SJSA1 (cell line): Measurements from ENCODE around the gene ZNF211. TPM values are rescaled to one million over a fixed set of nuclear protein-coding genes. Genes with fewer than 3 reads are reported as not detected.

ENCODE experiments used
- DNase-seq, 2 experiments: peaks; one replicate each; pipeline ENCODE4 v3.0.0-alpha.2; 2015 to 2020; ENCODE audit warnings: low spot score in 2 of 2, low read depth in 1 of 2
- H3K27ac ChIP-seq: fragments of 250-450 bp; sonication (Bioruptor Pico); 2 replicates; pipeline ENCODE4 v1.5.1; 2020; ENCODE audit warnings: mild to moderate bottlenecking, moderate library complexity
- H3K27me3 ChIP-seq: fragments of 250-450 bp; sonication (Bioruptor Pico); replicated peaks from 2 replicates; pipeline ENCODE4 v1.5.1; 2020; ENCODE audit warnings: mild to moderate bottlenecking, moderate library complexity
- H3K36me3 ChIP-seq: fragments of 250-450 bp; sonication (Bioruptor Pico); 2 replicates; pipeline ENCODE4 v1.5.1; 2020; ENCODE audit warnings: mild to moderate bottlenecking
- H3K4me1 ChIP-seq: fragments of 250-450 bp; sonication (Bioruptor Pico); replicated peaks from 2 replicates; pipeline ENCODE4 v1.6.1; 2021; ENCODE audit warnings: mild to moderate bottlenecking
- H3K4me3 ChIP-seq: fragments of 250-450 bp; sonication (Bioruptor Pico); 2 replicates; pipeline ENCODE4 v1.5.1; 2020; ENCODE audit warnings: mild to moderate bottlenecking
- H3K9me3 ChIP-seq: fragments of 250-450 bp; sonication (Bioruptor Pico); replicated peaks from 2 replicates; pipeline ENCODE4 v1.5.1; 2020; ENCODE audit warnings: mild to moderate bottlenecking
- total RNA-seq: library from RNA; depleted of rRNA; stranded (reverse); fragments of >200 nt; shearing (Covaris generic); gene quantifications from 2 replicates; pipeline ENCODE4 v1.2.3, GENCODE V29; 2014; rRNA removed

The ZNF211 gene
- 9.7 and 18.5 TPM in 2 replicates for total RNA-seq

- H3K4me3 ChIP-seq, result peak within 1 kb of the TSS; percentile 84
- H3K4me1 ChIP-seq, result 0 out of 2 replicates have a peak, but pooled peaks cover 6% of the 10 kb centered on the region
- peaks cover 51% of the 10 kb centered on the region for H3K36me3 ChIP-seq
- peaks cover 10% of the 10 kb centered on the region for H3K9me3 ChIP-seq
- H3K27me3 ChIP-seq, result no peaks in the 10 kb centered on the region
- H3K27ac ChIP-seq, result no peak within 1 kb of the TSS
- peak; percentile 91 for DNase-seq
Observed at GRCh38 chr19:57632987-57633831, at the start of gene ZNF211. ZNF211 (plus strand) TSS chr19:57633168; CDS start chr19:57633347, 179 bp downstream.

- peaks cover 30% of the 10 kb centered on the region for H3K36me3 ChIP-seq
- H3K4me1 ChIP-seq, result peaks cover 15% of the 10 kb centered on the region
- H3K27ac ChIP-seq, result 0 out of 2 replicates have a peak within 1 kb of the TSS, but pooled peaks have one; percentile 4
- H3K27me3 ChIP-seq, result no peaks in the 10 kb centered on the region
- peak within 1 kb of the TSS; percentile 60 for H3K4me3 ChIP-seq
- peak; percentile 83 to 92 for DNase-seq
- H3K9me3 ChIP-seq, result peaks cover 16% of the 10 kb centered on the region
Observed at GRCh38 chr19:57583521-57584416, 49.2 kb upstream of the ZNF211 start, which contains the start of gene ZIK1. ZIK1 (plus strand) TSS chr19:57584145; CDS start chr19:57584357, 212 bp downstream.

GRCh38 chr19:57587529-57587928 lies 45.4 kb upstream of the ZNF211 start:
- H3K36me3 ChIP-seq, result peaks cover 66% of the 10 kb centered on the region
- no peak overlapping the region for H3K4me3 ChIP-seq
- peaks cover 15% of the 10 kb centered on the region for H3K4me1 ChIP-seq
- no peak overlapping the region for H3K27ac ChIP-seq
- H3K9me3 ChIP-seq, result peaks cover 37% of the 10 kb centered on the region
- DNase-seq, result peak; percentile 45 to 49
- H3K27me3 ChIP-seq, result no peaks in the 10 kb centered on the region

GRCh38 chr19:57599377-57599760 lies 33.6 kb upstream of the ZNF211 start:
- Histone ChIP-seq H3K36me3 (peaks cover 40% of the 10 kb centered on the region), H3K9me3 (peaks cover 5% of the 10 kb centered on the region), H3K27ac (no peak overlapping the region), H3K4me1 (peaks cover 9% of the 10 kb centered on the region; the same call in 1 of the 2 replicates), H3K27me3 (no peaks in the 10 kb centered on the region), H3K4me3 (peak overlapping the region; percentile 68)
- no peak for DNase-seq

DNA sequence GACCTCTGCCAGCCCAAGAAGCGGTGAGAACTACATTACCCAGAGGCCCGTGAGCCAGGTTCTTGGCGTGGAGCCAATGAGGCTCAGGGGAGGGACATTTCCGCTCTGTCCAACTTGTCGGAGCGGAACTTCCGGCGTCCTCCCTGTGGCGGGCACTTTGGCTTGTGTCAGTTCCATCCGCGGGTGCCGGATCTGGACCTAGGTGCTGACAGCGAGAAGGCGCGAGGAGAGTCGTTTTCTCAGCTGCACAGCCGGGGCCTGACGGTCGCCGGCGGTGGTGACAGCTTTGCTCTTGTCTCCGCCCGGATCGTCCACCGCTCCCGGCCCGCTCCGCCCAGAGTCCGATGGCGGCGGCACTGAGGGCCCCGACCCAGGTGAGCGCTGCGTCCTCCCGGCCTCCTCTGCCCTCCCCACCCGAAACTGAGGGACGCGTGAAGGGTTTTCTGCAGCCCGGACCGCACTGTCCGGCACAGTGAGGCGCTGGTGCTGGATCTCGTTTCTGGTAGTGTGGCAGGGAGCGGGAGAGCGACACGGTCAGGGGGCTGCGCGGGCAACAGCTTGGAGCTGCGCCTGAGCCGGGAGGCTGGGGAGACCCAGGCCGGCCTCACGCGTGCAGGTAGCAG lies 33.1 kb upstream of the ZNF211 start, which contains the start of gene ZNF530:
ZNF530 (plus strand) TSS at position 125 of the 623 bp plus-strand sequence. CDS start 4,461 bp downstream, outside the sequence.
- H3K36me3 ChIP-seq, result peaks cover 45% of the 10 kb centered on the region
- H3K27ac ChIP-seq, result no peak within 1 kb of the TSS
- peaks cover 9% of the 10 kb centered on the region; the same call in 1 of the 2 replicates for H3K4me1 ChIP-seq
- peak; percentile 84 to 95 for DNase-seq
- H3K9me3 ChIP-seq, result peaks cover 5% of the 10 kb centered on the region; the same call in 1 of the 2 replicates
- peak within 1 kb of the TSS; percentile 68 for H3K4me3 ChIP-seq
- H3K27me3 ChIP-seq, result no peaks in the 10 kb centered on the region

DNA sequence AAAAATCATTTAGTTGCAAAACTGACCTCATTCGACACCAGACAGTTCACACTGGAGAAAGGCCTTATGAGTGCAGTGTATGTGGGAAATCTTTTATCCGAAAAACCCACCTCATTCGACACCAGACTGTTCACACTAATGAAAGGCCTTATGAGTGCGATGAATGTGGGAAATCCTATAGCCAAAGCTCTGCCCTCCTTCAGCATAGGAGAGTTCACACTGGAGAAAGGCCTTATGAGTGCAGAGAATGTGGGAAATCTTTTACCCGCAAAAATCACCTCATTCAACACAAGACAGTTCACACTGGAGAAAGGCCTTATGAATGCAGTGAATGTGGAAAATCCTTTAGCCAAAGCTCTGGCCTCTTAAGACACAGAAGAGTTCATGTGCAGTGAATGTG lies 26.0 kb upstream of the ZNF211 start:
- Histone ChIP-seq H3K4me3 (no peak overlapping the region), H3K4me1 (no peaks in the 10 kb centered on the region), H3K36me3 (peaks cover 65% of the 10 kb centered on the region), H3K9me3 (peaks cover 4% of the 10 kb centered on the region; the same call in 1 of the 2 replicates), H3K27ac (no peak overlapping the region), H3K27me3 (no peaks in the 10 kb centered on the region)
- DNase-seq, result no peak

DNA sequence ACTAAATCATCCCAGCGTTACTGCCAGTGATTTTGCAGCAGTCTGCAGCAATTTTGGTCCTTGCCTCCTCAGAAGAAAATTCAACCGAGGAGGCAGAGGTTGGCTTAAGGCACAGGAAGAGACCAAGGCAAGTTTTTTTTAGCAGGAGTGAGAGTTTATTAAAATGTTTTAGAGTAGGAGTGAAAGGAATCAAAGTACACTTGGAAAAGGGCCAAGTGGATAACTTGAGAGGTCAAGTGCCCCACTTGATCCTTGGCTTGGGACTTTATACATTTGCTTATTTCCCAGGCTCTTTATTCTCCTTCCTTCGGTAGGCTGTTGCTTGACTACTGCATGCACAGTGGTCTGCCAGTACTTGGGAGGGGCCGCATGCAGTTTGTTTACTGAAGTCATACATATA lies 21.9 kb upstream of the ZNF211 start:
- H3K9me3 ChIP-seq, result peaks cover 23% of the 10 kb centered on the region
- peaks cover 7% of the 10 kb centered on the region for H3K4me1 ChIP-seq
- peaks cover 42% of the 10 kb centered on the region for H3K36me3 ChIP-seq
- no peak for DNase-seq
- no peak overlapping the region for H3K4me3 ChIP-seq
- H3K27me3 ChIP-seq, result no peaks in the 10 kb centered on the region
- H3K27ac ChIP-seq, result no peak overlapping the region

DNA sequence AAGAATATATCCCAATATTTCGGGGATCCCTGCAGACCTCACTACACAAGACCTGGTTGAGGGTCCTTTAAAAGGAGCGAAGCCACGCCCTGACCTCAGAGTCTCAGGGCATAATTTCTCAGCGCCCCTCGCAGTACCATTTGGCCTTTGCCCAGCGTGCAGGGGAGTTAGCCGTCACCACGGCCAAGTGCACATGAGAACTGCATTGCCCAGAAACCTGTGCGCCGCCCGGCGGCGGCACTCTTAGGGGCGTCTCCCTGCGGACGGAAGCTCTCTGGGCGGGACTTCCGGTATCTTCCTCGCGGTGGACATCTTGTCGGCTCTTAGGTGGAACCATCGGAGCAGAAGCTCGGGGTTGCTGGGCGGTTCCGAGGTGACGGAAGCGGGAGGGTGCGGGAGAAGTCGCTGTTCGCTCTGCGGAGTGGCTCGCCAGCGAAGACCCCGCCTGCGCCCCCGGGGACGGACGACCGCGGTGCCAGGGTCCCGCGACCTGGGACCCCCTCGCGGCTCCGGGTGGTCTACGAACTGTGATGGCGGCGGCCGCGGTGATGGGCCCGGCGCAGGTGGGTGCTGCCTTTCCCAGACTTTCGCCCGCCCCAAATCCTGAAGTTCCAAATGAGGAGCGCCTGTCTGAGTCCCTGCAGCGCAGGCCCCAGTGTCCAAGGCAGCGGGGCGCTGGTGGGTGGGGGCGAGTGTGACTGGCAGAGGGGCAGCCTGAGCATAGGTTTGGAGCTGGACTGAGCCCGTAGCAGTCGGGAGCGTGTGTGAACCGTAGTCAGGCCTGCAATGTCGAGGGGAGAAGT lies 18.8 kb upstream of the ZNF211 start, which contains the start of gene ZNF134:
ZNF134 (plus strand) TSS at position 302 of the 803 bp plus-strand sequence. CDS start 5,227 bp downstream, outside the sequence.
- Histone ChIP-seq H3K27ac (peak within 1 kb of the TSS; percentile 19), H3K9me3 (peaks cover 38% of the 10 kb centered on the region), H3K4me1 (peaks cover 7% of the 10 kb centered on the region), H3K4me3 (peak within 1 kb of the TSS; percentile 94), H3K36me3 (peaks cover 49% of the 10 kb centered on the region), H3K27me3 (no peaks in the 10 kb centered on the region)
- DNase-seq, result peak; percentile 72 to 91

DNA sequence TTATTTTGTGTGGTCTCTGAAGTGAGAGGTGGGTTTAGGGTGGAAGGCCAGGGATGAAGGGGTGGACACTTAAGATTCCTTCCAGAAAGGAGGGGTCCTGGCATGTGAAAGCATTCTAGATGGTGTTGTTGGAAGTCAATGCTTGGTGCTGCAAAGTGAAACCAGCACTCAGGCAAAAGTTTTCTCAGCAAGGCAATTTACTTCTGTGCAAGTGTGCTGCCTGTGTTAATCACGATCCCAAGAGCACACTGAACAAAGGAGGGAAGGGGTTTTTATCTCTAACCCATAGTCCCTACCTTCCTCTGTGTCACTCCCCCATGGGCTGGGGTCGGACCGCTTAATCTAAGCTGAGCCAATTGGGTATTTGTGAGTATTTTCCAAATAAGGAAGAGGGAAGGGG lies 17.6 kb upstream of the ZNF211 start:
- no peaks in the 10 kb centered on the region for H3K27me3 ChIP-seq
- peaks cover 7% of the 10 kb centered on the region for H3K4me1 ChIP-seq
- H3K27ac ChIP-seq, result no peak overlapping the region
- H3K9me3 ChIP-seq, result peaks cover 50% of the 10 kb centered on the region
- peak overlapping the region; percentile 94 for H3K4me3 ChIP-seq
- peaks cover 61% of the 10 kb centered on the region for H3K36me3 ChIP-seq
- DNase-seq, result no peak

GRCh38 chr19:57620673-57621348 lies 12.2 kb upstream of the ZNF211 start:
- DNase-seq, result peak in 1 of 2 experiments; percentile 20
- Histone ChIP-seq H3K27ac (no peak overlapping the region), H3K4me1 (no peaks in the 10 kb centered on the region), H3K4me3 (no peak overlapping the region), H3K9me3 (peaks cover 71% of the 10 kb centered on the region), H3K36me3 (peaks cover 94% of the 10 kb centered on the region), H3K27me3 (no peaks in the 10 kb centered on the region)

GRCh38 chr19:57623091-57623490 lies 9.9 kb upstream of the ZNF211 start:
- no peak for DNase-seq
- H3K4me3 ChIP-seq, result no peak overlapping the region
- H3K4me1 ChIP-seq, result no peaks in the 10 kb centered on the region
- peaks cover 53% of the 10 kb centered on the region for H3K9me3 ChIP-seq
- H3K36me3 ChIP-seq, result peaks cover 71% of the 10 kb centered on the region
- H3K27me3 ChIP-seq, result no peaks in the 10 kb centered on the region
- no peak overlapping the region for H3K27ac ChIP-seq

GRCh38 chr19:57633832-57634131 lies 814 bp downstream of the ZNF211 start:
- 0 out of 2 replicates have a peak, but pooled peaks cover 6% of the 10 kb centered on the region for H3K4me1 ChIP-seq
- peak overlapping the region; percentile 84 for H3K4me3 ChIP-seq
- no peaks in the 10 kb centered on the region for H3K27me3 ChIP-seq
- peaks cover 15% of the 10 kb centered on the region for H3K9me3 ChIP-seq
- no peak overlapping the region for H3K27ac ChIP-seq
- DNase-seq, result no peak
- H3K36me3 ChIP-seq, result peaks cover 56% of the 10 kb centered on the region
